IPS DF 6.9 (cell line): ENCODE data around the gene SLC25A26.

Experiments
- DNase-seq: peaks from one replicate; pipeline ENCODE4 v3.0.0-alpha.2; 2013; ENCODE audit warnings: low read depth, low spot score
- H3K27ac ChIP-seq: one replicate; pipeline ENCODE4 v1.5.1; 2013; ENCODE audit warnings: low read length, control low read depth
- H3K27me3 ChIP-seq: 2 replicates; pipeline ENCODE4 v1.6.1; 2013; ENCODE audit warnings: mild to moderate bottlenecking, low read length; ENCODE audit not compliant: control insufficient read depth, insufficient read depth
- H3K36me3 ChIP-seq: 2 replicates; pipeline ENCODE4 v1.6.1; 2013; ENCODE audit warnings: low read length; ENCODE audit not compliant: control insufficient read depth, insufficient read depth
- H3K4me1 ChIP-seq: 2 replicates; pipeline ENCODE4 v1.6.1; 2013; ENCODE audit warnings: low read length; ENCODE audit not compliant: control insufficient read depth, insufficient read depth
- H3K4me3 ChIP-seq: 2 replicates; pipeline ENCODE4 v1.5.1; 2013; ENCODE audit warnings: mild to moderate bottlenecking, low read length
- H3K9me3 ChIP-seq: 2 replicates; pipeline ENCODE4 v1.6.1; 2013; ENCODE audit warnings: low read length, inconsistent platforms; ENCODE audit not compliant: control insufficient read depth, insufficient read depth
- WGBS: extraction: QIAGEN DNeasy Blood & Tissue Kit; methylation state at CpG from one replicate; pipeline ENCODE4 v1.1.7; 2013; ENCODE audit warnings: mixed read lengths, missing lambda C conversion rate; ENCODE audit not compliant: insufficient read length, insufficient coverage; 5-methylcytosine and 5-hydroxymethylcytosine counted together

Gene SLC25A26

GRCh38 chr3:66380200-66380932 is 159.6 kb downstream of the SLC25A26 start:
- Histone ChIP-seq H3K36me3 (peaks cover 54% of the 10 kb centered on the region), H3K4me3 (no peak overlapping the region), H3K9me3 (no peaks in the 10 kb centered on the region), H3K27me3 (no peaks in the 10 kb centered on the region), H3K27ac (no peak overlapping the region), H3K4me1 (no peaks in the 10 kb centered on the region)
- DNase-seq = no peak
- WGBS = no CpG with 5 or more reads among the region's 26 CpGs

GRCh38 chr3:66381626-66382025 is 160.8 kb downstream of the SLC25A26 start:
- H3K9me3 ChIP-seq = no peaks in the 10 kb centered on the region
- peaks cover 63% of the 10 kb centered on the region for H3K36me3 ChIP-seq
- no peak overlapping the region for H3K27ac ChIP-seq
- no peaks in the 10 kb centered on the region for H3K4me1 ChIP-seq
- H3K27me3 ChIP-seq = no peaks in the 10 kb centered on the region
- DNase-seq = no peak
- no CpG with 5 or more reads among the region's 7 CpGs for WGBS
- no peak overlapping the region for H3K4me3 ChIP-seq

- Histone ChIP-seq H3K4me3 (no peak overlapping the region), H3K27me3 (no peaks in the 10 kb centered on the region), H3K4me1 (no peaks in the 10 kb centered on the region), H3K27ac (no peak overlapping the region), H3K9me3 (no peaks in the 10 kb centered on the region), H3K36me3 (peaks cover 65% of the 10 kb centered on the region)
- no CpG with 5 or more reads among the region's 10 CpGs for WGBS
- DNase-seq = no peak
Measured at GRCh38 chr3:66382142-66382541, 161.3 kb downstream of the SLC25A26 start.

GRCh38 chr3:66383023-66383422 is 162.2 kb downstream of the SLC25A26 start:
- Histone ChIP-seq H3K9me3 (no peaks in the 10 kb centered on the region), H3K4me3 (no peak overlapping the region), H3K4me1 (no peaks in the 10 kb centered on the region), H3K27me3 (no peaks in the 10 kb centered on the region), H3K27ac (no peak overlapping the region), H3K36me3 (peaks cover 65% of the 10 kb centered on the region)
- no peak for DNase-seq
- no CpG with 5 or more reads among the region's 18 CpGs for WGBS

GRCh38 chr3:66383998-66384745 is 163.4 kb downstream of the SLC25A26 start:
- Histone ChIP-seq H3K27ac (no peak overlapping the region), H3K4me3 (no peak overlapping the region), H3K9me3 (no peaks in the 10 kb centered on the region), H3K36me3 (peaks cover 65% of the 10 kb centered on the region), H3K4me1 (no peaks in the 10 kb centered on the region), H3K27me3 (no peaks in the 10 kb centered on the region)
- no CpG with 5 or more reads among the region's 20 CpGs for WGBS
- DNase-seq = no peak

GRCh38 chr3:66385066-66385465 is 164.3 kb downstream of the SLC25A26 start:
- peaks cover 59% of the 10 kb centered on the region for H3K36me3 ChIP-seq
- no peak overlapping the region for H3K27ac ChIP-seq
- no peak overlapping the region for H3K4me3 ChIP-seq

GRCh38 chr3:66386011-66386924 is 165.5 kb downstream of the SLC25A26 start:
- no CpG with 5 or more reads among the region's 12 CpGs for WGBS
- Histone ChIP-seq H3K4me1 (no peaks in the 10 kb centered on the region), H3K4me3 (no peak overlapping the region), H3K27ac (no peak overlapping the region), H3K9me3 (no peaks in the 10 kb centered on the region), H3K27me3 (no peaks in the 10 kb centered on the region), H3K36me3 (peaks cover 49% of the 10 kb centered on the region)
- DNase-seq = no peak

More at GRCh38 chr3:66385066-66385465, 164.3 kb downstream of the SLC25A26 start:
- no peaks in the 10 kb centered on the region for H3K9me3 ChIP-seq
- DNase-seq = no peak
- H3K27me3 ChIP-seq = no peaks in the 10 kb centered on the region
- H3K4me1 ChIP-seq = no peaks in the 10 kb centered on the region

GRCh38 chr3:66386925-66387650 is 166.3 kb downstream of the SLC25A26 start:
- H3K36me3 ChIP-seq = peaks cover 43% of the 10 kb centered on the region
- no CpG with 5 or more reads among the region's 7 CpGs for WGBS
- no peak overlapping the region for H3K4me3 ChIP-seq
- no peaks in the 10 kb centered on the region for H3K4me1 ChIP-seq
- no peaks in the 10 kb centered on the region for H3K9me3 ChIP-seq
- DNase-seq = no peak
- no peaks in the 10 kb centered on the region for H3K27me3 ChIP-seq
- no peak overlapping the region for H3K27ac ChIP-seq

- peaks cover 39% of the 10 kb centered on the region for H3K36me3 ChIP-seq
Measured at GRCh38 chr3:66390013-66390412, 169.2 kb downstream of the SLC25A26 start.

GRCh38 chr3:66392512-66392911 is 171.7 kb downstream of the SLC25A26 start:
- Histone ChIP-seq H3K27ac (no peak overlapping the region), H3K36me3 (peaks cover 40% of the 10 kb centered on the region; the same call in 1 of the 2 replicates), H3K4me3 (no peak overlapping the region), H3K27me3 (no peaks in the 10 kb centered on the region), H3K9me3 (no peaks in the 10 kb centered on the region), H3K4me1 (no peaks in the 10 kb centered on the region)
- DNase-seq = no peak
- WGBS = no CpG with 5 or more reads among the region's 3 CpGs

More at GRCh38 chr3:66390013-66390412, 169.2 kb downstream of the SLC25A26 start:
- H3K4me3 ChIP-seq = no peak overlapping the region
- no peaks in the 10 kb centered on the region for H3K9me3 ChIP-seq
- H3K4me1 ChIP-seq = no peaks in the 10 kb centered on the region
- no peak for DNase-seq
- no peak overlapping the region for H3K27ac ChIP-seq
- no peaks in the 10 kb centered on the region for H3K27me3 ChIP-seq
